ENCODE data around the gene ZCCHC4.

DNA sequence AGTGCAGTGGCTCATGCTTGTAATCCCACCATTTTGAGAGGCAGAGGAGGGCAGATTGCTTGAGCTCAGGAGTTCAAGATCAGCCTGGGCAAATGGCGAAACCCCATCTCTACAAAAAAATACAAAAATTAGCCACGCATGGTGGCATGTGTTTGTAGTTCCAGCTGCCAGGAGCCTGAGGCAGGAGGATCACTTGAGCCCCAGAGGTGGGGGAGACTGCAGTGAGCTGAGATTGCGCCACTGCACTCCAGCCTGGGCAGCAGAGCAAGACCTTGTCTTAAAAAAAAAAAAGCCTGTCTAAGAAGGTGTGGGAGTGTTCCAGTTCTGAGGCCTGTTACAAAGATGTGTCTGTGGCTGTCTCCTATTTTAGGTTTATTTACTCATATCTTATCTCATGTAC is 40.7 kb upstream of the ZCCHC4 start:
- TF ChIP-seq POLR2AphosphoS5 (IDR thresholded peaks at IDR 0.05) (no peak), POLR2A (IDR thresholded peaks at IDR 0.05) (no peak)
